Left lobe of liver (tissue), 2 donors: ENCODE results near the gene ADGRB3. TPM values are rescaled to one million over a fixed set of nuclear protein-coding genes. Genes with fewer than 3 reads are reported as not detected.
A peak's percentile ranks its signal among the peaks of the same experiment; 100 is the strongest.
"Not testable (repeated sequence)": the region's sequence is repeated elsewhere in the genome, so short reads cannot be mapped to it uniquely, and the experiment has no call there.

Experiments
- ATAC-seq: fragments of 200-7000 bp; cut with Tn5 transposase; one replicate; pipeline ENCODE4 v1.9.1; 2020; ENCODE audit warnings: mild to moderate bottlenecking, moderate library complexity
- DNase-seq: peaks from one replicate; pipeline ENCODE4 v3.0.0-alpha.2; 2020; ENCODE audit warnings: low spot score
- total RNA-seq: library from RNA; stranded (reverse); gene quantifications from one replicate; pipeline ENCODE4 v1.2.1, GENCODE V29; 2021
- donor health status: DM: no; HTN: no; CAD: no; lungs with moderate emphysema.
- donor health status: DM: no; HTN: yes; CAD: no.

Gene ADGRB3
- total RNA-seq, 1 donor from 2014 or later, result 0.38 TPM

- DNase-seq (no peak), ATAC-seq (no peak)
These were observed 266.0 kb downstream of the ADGRB3 start for GRCh38 chr6:68901044-68901443.

- no peak for ATAC-seq
- no peak for DNase-seq
These were observed 276.3 kb downstream of the ADGRB3 start for GRCh38 chr6:68911334-68911733.

- ATAC-seq, result no peak
These were observed 276.7 kb downstream of the ADGRB3 start for GRCh38 chr6:68911811-68912210.

GRCh38 chr6:68912805-68913204 is 277.7 kb downstream of the ADGRB3 start:
- not testable (repeated sequence) for DNase-seq, ATAC-seq

More at GRCh38 chr6:68911811-68912210, 276.7 kb downstream of the ADGRB3 start:
- no peak for DNase-seq

- ATAC-seq, result no peak
- DNase-seq, result no peak
These were observed 280.5 kb downstream of the ADGRB3 start for GRCh38 chr6:68915586-68915985.

GRCh38 chr6:68919537-68919936 is 284.5 kb downstream of the ADGRB3 start:
- ATAC-seq, result no peak
- DNase-seq, result no peak

GRCh38 chr6:68941345-68941744 is 306.3 kb downstream of the ADGRB3 start:
- no peak for DNase-seq
- no peak for ATAC-seq

- DNase-seq, result no peak
- no peak for ATAC-seq
These were observed 312.6 kb downstream of the ADGRB3 start for GRCh38 chr6:68947721-68948120.

- ATAC-seq (no peak), DNase-seq (no peak)
These were observed 316.2 kb downstream of the ADGRB3 start for GRCh38 chr6:68951270-68951669.

GRCh38 chr6:68958327-68958726 is 323.2 kb downstream of the ADGRB3 start:
- DNase-seq (no peak), ATAC-seq (peak; percentile 30)

GRCh38 chr6:68967549-68968300 is 332.6 kb downstream of the ADGRB3 start:
- ATAC-seq (peak; percentile 100), DNase-seq (peak; percentile 62)

- ATAC-seq, result no peak
- no peak for DNase-seq
These were observed 333.2 kb downstream of the ADGRB3 start for GRCh38 chr6:68968301-68968649.

- no peak for DNase-seq
- no peak for ATAC-seq
These were observed 338.0 kb downstream of the ADGRB3 start for GRCh38 chr6:68973066-68973465.

- DNase-seq, result no peak
- no peak for ATAC-seq
These were observed 340.0 kb downstream of the ADGRB3 start for GRCh38 chr6:68975064-68975463.

- DNase-seq, result no peak
- no peak for ATAC-seq
These were observed 340.7 kb downstream of the ADGRB3 start for GRCh38 chr6:68975816-68976215.

GRCh38 chr6:68976260-68976659 is 341.2 kb downstream of the ADGRB3 start:
- DNase-seq, result no peak
- ATAC-seq, result no peak

- DNase-seq, result no peak
- no peak for ATAC-seq
These were observed 343.3 kb downstream of the ADGRB3 start for GRCh38 chr6:68978411-68978810.

- DNase-seq, ATAC-seq: not testable (repeated sequence)
These were observed 346.6 kb downstream of the ADGRB3 start for GRCh38 chr6:68981668-68982067.

- ATAC-seq (no peak), DNase-seq (no peak)
These were observed 353.6 kb downstream of the ADGRB3 start for GRCh38 chr6:68988698-68989097.

- ATAC-seq, result no peak
- no peak for DNase-seq
These were observed 355.2 kb downstream of the ADGRB3 start for GRCh38 chr6:68990317-68990716.

- DNase-seq (no peak), ATAC-seq (no peak)
These were observed 358.8 kb downstream of the ADGRB3 start for GRCh38 chr6:68993911-68994310.

GRCh38 chr6:68994521-68994920 is 359.4 kb downstream of the ADGRB3 start:
- DNase-seq (no peak), ATAC-seq (no peak)

GRCh38 chr6:69005199-69005598 is 370.1 kb downstream of the ADGRB3 start:
- no peak for ATAC-seq
- no peak for DNase-seq
